Astrocyte (in vitro differentiated cells and primary cell): ENCODE results near the gene FBXO44. TPM values are rescaled to one million over a fixed set of nuclear protein-coding genes. Genes with fewer than 3 reads are reported as not detected.

ENCODE experiments used
- DNase-seq: peaks from one replicate; pipeline ENCODE4 v3.0.0-alpha.2; 2010; ENCODE audit warnings: low read depth
- FAIRE-seq: peaks from 2 replicates; lab custom pipeline; 2011; peaks lifted over from hg19 to GRCh38; lab: Jason Lieb, UNC
- H2AFZ ChIP-seq: 2 replicates; pipeline ENCODE4 v1.6.0; 2012; ENCODE audit warnings: low read depth, low read length, inconsistent platforms
- H3K27ac ChIP-seq: 2 replicates; pipeline ENCODE4 v1.5.1; 2011; ENCODE audit warnings: low read depth, low read length, inconsistent platforms
- H3K27me3 ChIP-seq: 2 replicates; pipeline ENCODE4 v1.6.0; 2011; ENCODE audit warnings: low read length, inconsistent platforms; ENCODE audit not compliant: insufficient read depth
- H3K36me3 ChIP-seq: 2 replicates; pipeline ENCODE4 v1.5.1; 2011; ENCODE audit warnings: low read length, inconsistent platforms; ENCODE audit not compliant: insufficient read depth
- H3K4me1 ChIP-seq: 2 replicates; pipeline ENCODE4 v1.5.1; 2011; ENCODE audit warnings: low read length, inconsistent platforms; ENCODE audit not compliant: insufficient read depth
- H3K4me2 ChIP-seq: 2 replicates; pipeline ENCODE4 v1.6.0; 2012; ENCODE audit warnings: low read length, inconsistent platforms
- H3K4me3 ChIP-seq: 2 replicates; pipeline ENCODE4 v1.5.1; 2011; ENCODE audit warnings: low read depth, mild to moderate bottlenecking, low read length, inconsistent platforms; ENCODE audit not compliant: insufficient read depth
- H3K79me2 ChIP-seq: 2 replicates; pipeline ENCODE4 v1.6.0; 2012; ENCODE audit warnings: mild to moderate bottlenecking, low read length, inconsistent platforms; ENCODE audit not compliant: insufficient read depth
- H3K9ac ChIP-seq: 2 replicates; pipeline ENCODE4 v1.6.0; 2012; ENCODE audit warnings: mild to moderate bottlenecking, low read length, inconsistent platforms
- H3K9me3 ChIP-seq: 2 replicates; pipeline ENCODE4 v1.5.1; 2012; ENCODE audit warnings: low read depth, mild to moderate bottlenecking, low read length, inconsistent platforms; ENCODE audit not compliant: insufficient read depth
- H4K20me1 ChIP-seq: 2 replicates; pipeline ENCODE4 v1.6.0; 2012; ENCODE audit warnings: low read length, inconsistent platforms; ENCODE audit not compliant: insufficient read depth
- H3K27ac Mint-ChIP-seq: one replicate; pipeline ENCODE4 v1.8.0; 2021; ENCODE audit warnings: mild to moderate bottlenecking, mixed read lengths; ENCODE audit not compliant: unreplicated experiment
- H3K27me3 Mint-ChIP-seq: one replicate; pipeline ENCODE4 v1.8.0; 2021; ENCODE audit warnings: low read depth, mixed read lengths; ENCODE audit not compliant: unreplicated experiment
- H3K36me3 Mint-ChIP-seq: one replicate; pipeline ENCODE4 v1.8.0; 2021; ENCODE audit warnings: low read depth, mixed read lengths; ENCODE audit not compliant: unreplicated experiment
- H3K4me1 Mint-ChIP-seq: one replicate; pipeline ENCODE4 v1.8.0; 2021; ENCODE audit warnings: low read depth, mixed read lengths; ENCODE audit not compliant: unreplicated experiment
- H3K4me3 Mint-ChIP-seq: one replicate; pipeline ENCODE4 v1.8.0; 2021; ENCODE audit warnings: mild to moderate bottlenecking, moderate library complexity, mixed read lengths; ENCODE audit not compliant: unreplicated experiment
- H3K9me3 Mint-ChIP-seq: one replicate; pipeline ENCODE4 v1.8.0; 2021; ENCODE audit warnings: mild to moderate bottlenecking, mixed read lengths; ENCODE audit not compliant: unreplicated experiment
- EZH2 ChIP-seq: IDR thresholded peaks from 2 replicates; pipeline ENCODE4 v1.6.1; 2012; ENCODE audit warnings: mild to moderate bottlenecking, low read length, inconsistent platforms; ENCODE audit not compliant: insufficient read depth
- total RNA-seq: library from RNA; stranded (reverse); gene quantifications from 2 replicates; pipeline ENCODE4 v1.2.1, GENCODE V29; 2021
- TF ChIP-seq, protein P1 (sequence below): IDR thresholded peaks from 2 replicates; pipeline ENCODE4 v1.5.1; 2011; ENCODE audit warnings: low read depth, mild to moderate bottlenecking, inconsistent platforms, low read length, moderate library complexity; ENCODE audit not compliant: insufficient read depth

Gene FBXO44
- total RNA-seq, 1 donor from 2014 or later: 31.6 TPM

DNA sequence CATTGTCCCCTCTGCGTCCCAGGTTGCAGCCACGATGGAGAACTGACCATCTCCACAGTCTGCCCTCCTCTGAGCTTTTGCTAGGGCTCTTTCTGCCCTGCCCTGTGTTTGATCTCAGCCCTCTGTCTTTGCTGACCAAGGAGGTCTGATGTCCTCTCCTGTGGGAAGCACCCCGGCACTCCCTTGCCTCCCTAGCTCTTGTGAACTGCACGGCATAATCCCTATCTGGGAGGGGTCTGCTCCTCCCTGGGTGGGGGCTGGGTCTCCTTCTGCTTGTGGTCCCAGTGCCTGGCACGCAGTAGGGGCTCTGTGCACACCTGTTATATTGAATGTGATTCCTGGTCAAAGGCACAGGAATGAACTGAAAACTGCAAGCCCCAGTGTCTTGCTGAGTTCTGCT lies 39.2 kb downstream of the FBXO44 start:
- H3K4me3 Mint-ChIP-seq: no peak overlapping the region

DNA sequence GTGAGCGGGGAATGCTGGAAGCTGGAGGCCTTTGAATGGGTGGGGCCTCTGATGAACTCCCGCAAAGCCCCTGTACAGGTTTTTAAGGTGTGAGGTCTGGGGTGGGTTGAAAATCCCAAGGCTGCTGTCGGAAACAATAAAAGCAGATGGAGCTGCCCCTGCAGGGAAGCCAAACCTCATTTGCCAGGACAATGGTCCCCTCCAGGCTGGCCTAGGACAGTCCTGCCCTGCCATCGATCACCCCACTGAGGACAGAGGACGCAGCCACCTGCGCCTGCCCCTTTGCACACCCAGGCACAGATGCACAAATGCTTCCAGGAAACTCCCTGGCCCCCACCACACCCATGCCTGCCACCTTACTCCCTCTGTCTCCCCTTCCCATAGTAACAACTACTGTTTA lies 41.2 kb downstream of the FBXO44 start:
- H3K36me3 Mint-ChIP-seq: no peaks in the 10 kb centered on the region
- H4K20me1 ChIP-seq: peaks cover 20% of the 10 kb centered on the region
- DNase-seq: no peak

More for the DNA sequence above, 39.2 kb downstream of the FBXO44 start:
- Mint-ChIP-seq H3K36me3 (no peaks in the 10 kb centered on the region), H3K4me1 (peaks cover 7% of the 10 kb centered on the region), H3K27me3 (peaks cover 69% of the 10 kb centered on the region), H3K27ac (no peak overlapping the region), H3K9me3 (peaks cover 2% of the 10 kb centered on the region)
- H3K79me2 ChIP-seq: no peaks in the 10 kb centered on the region
- H3K4me1 ChIP-seq: peaks cover 23% of the 10 kb centered on the region
- H4K20me1 ChIP-seq: peaks cover 24% of the 10 kb centered on the region
- no peak overlapping the region for H3K9ac ChIP-seq
- no peak overlapping the region for H3K27ac ChIP-seq
- H2AFZ ChIP-seq: no peak overlapping the region
- peaks cover 27% of the 10 kb centered on the region for H3K27me3 ChIP-seq
- no peak overlapping the region for H3K4me3 ChIP-seq
- TF ChIP-seq EZH2: no peak
- TF ChIP-seq, protein P1, sequence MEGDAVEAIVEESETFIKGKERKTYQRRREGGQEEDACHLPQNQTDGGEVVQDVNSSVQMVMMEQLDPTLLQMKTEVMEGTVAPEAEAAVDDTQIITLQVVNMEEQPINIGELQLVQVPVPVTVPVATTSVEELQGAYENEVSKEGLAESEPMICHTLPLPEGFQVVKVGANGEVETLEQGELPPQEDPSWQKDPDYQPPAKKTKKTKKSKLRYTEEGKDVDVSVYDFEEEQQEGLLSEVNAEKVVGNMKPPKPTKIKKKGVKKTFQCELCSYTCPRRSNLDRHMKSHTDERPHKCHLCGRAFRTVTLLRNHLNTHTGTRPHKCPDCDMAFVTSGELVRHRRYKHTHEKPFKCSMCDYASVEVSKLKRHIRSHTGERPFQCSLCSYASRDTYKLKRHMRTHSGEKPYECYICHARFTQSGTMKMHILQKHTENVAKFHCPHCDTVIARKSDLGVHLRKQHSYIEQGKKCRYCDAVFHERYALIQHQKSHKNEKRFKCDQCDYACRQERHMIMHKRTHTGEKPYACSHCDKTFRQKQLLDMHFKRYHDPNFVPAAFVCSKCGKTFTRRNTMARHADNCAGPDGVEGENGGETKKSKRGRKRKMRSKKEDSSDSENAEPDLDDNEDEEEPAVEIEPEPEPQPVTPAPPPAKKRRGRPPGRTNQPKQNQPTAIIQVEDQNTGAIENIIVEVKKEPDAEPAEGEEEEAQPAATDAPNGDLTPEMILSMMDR: no peak
- H3K36me3 ChIP-seq: no peaks in the 10 kb centered on the region
- H3K4me2 ChIP-seq: peak overlapping the region; percentile 86
- H3K9me3 ChIP-seq: no peaks in the 10 kb centered on the region
- FAIRE-seq (no peak), DNase-seq (no peak)

More for the DNA sequence above, 41.2 kb downstream of the FBXO44 start:
- no peak overlapping the region for H3K4me3 ChIP-seq
- Mint-ChIP-seq H3K4me1 (peaks cover 2% of the 10 kb centered on the region), H3K4me3 (no peak overlapping the region), H3K9me3 (peaks cover 2% of the 10 kb centered on the region), H3K27me3 (peaks cover 55% of the 10 kb centered on the region), H3K27ac (no peak overlapping the region)
- no peak overlapping the region for H3K4me2 ChIP-seq
- H2AFZ ChIP-seq: no peak overlapping the region
- H3K9me3 ChIP-seq: no peaks in the 10 kb centered on the region
- H3K27me3 ChIP-seq: peaks cover 19% of the 10 kb centered on the region
- no peaks in the 10 kb centered on the region for H3K36me3 ChIP-seq
- H3K27ac ChIP-seq: no peak overlapping the region
- no peak for TF ChIP-seq EZH2
- TF ChIP-seq, protein P1: no peak
- no peak overlapping the region for H3K9ac ChIP-seq
- no peaks in the 10 kb centered on the region for H3K79me2 ChIP-seq
- FAIRE-seq: no peak
- peaks cover 20% of the 10 kb centered on the region for H3K4me1 ChIP-seq
